ENCODE measurements around the gene NFS1.
"Not testable (repeated sequence)": the region's sequence is repeated elsewhere in the genome, so short reads cannot be mapped to it uniquely, and the experiment has no call there.

Gene NFS1

GRCh38 chr20:35709259-35709658 lies 10.1 kb upstream of the NFS1 start:
- no peak for DNase-seq (ENCODE audit: low spot score)

GRCh38 chr20:35708502-35708901 lies 9.3 kb upstream of the NFS1 start:
- DNase-seq (ENCODE audit: low spot score) = no peak

GRCh38 chr20:35706591-35707529 lies 7.7 kb upstream of the NFS1 start:
- DNase-seq (ENCODE audit: low spot score) = not testable (repeated sequence)

GRCh38 chr20:35705894-35706293 lies 6.7 kb upstream of the NFS1 start:
- DNase-seq (ENCODE audit: low spot score) = not testable (repeated sequence)

- DNase-seq (ENCODE audit: low spot score) = no peak
Measured at GRCh38 chr20:35704514-35705261, 5.5 kb upstream of the NFS1 start.

- DNase-seq (ENCODE audit: low spot score) = peak; percentile 2
Measured at GRCh38 chr20:35702824-35703695, 3.9 kb upstream of the NFS1 start.

GRCh38 chr20:35702051-35702823 lies 3.1 kb upstream of the NFS1 start:
- peak; percentile 4 for DNase-seq (ENCODE audit: low spot score)

- DNase-seq (ENCODE audit: low spot score) = no peak
Measured at GRCh38 chr20:35700625-35701148, 1.5 kb upstream of the NFS1 start.

GRCh38 chr20:35699957-35700624 lies 939 bp upstream of the NFS1 start:
- DNase-seq (ENCODE audit: low spot score) = peak; percentile 11

- DNase-seq (ENCODE audit: low spot score) = peak; percentile 40
Measured at GRCh38 chr20:35698298-35699126, 640 bp downstream of the NFS1 start.

- no peak for DNase-seq (ENCODE audit: low spot score)
Measured at GRCh38 chr20:35697696-35698297, 1.4 kb downstream of the NFS1 start.

- DNase-seq (ENCODE audit: low spot score) = no peak
Measured at GRCh38 chr20:35695978-35696377, 3.2 kb downstream of the NFS1 start.

GRCh38 chr20:35695245-35695749 lies 3.9 kb downstream of the NFS1 start:
- no peak for DNase-seq (ENCODE audit: low spot score)

- no peak for DNase-seq (ENCODE audit: low spot score)
Measured at GRCh38 chr20:35690265-35690664, 8.9 kb downstream of the NFS1 start.

GRCh38 chr20:35686872-35687271 lies 12.3 kb downstream of the NFS1 start:
- DNase-seq (ENCODE audit: low spot score) = not testable (repeated sequence)

- DNase-seq (ENCODE audit: low spot score) = not testable (repeated sequence)
Measured at GRCh38 chr20:35685368-35685767, 13.8 kb downstream of the NFS1 start.

GRCh38 chr20:35681960-35682359 lies 17.2 kb downstream of the NFS1 start:
- DNase-seq (ENCODE audit: low spot score) = no peak

- no peak for DNase-seq (ENCODE audit: low spot score)
Measured at GRCh38 chr20:35680452-35681183, 18.5 kb downstream of the NFS1 start.
